Trophoblast cell (in vitro differentiated cells and primary cell): ENCODE data around the gene NECTIN4.

ENCODE experiments used
- DNase-seq, 2 donors: peaks; one replicate each; pipeline ENCODE4 v3.0.0-alpha.2; 2016
- H2AFZ ChIP-seq: 2 replicates; pipeline ENCODE4 v1.6.1; 2013; ENCODE audit warnings: low read length, moderate library complexity, mild to moderate bottlenecking; ENCODE audit not compliant: insufficient read depth, poor library complexity
- H2AK5ac ChIP-seq: 2 replicates; pipeline ENCODE4 v1.6.1; 2013; ENCODE audit warnings: mild to moderate bottlenecking, low read length
- H2BK120ac ChIP-seq: 2 replicates; pipeline ENCODE4 v1.6.1; 2013; ENCODE audit warnings: low read length, mild to moderate bottlenecking, moderate library complexity; ENCODE audit not compliant: insufficient read depth, poor library complexity
- H2BK12ac ChIP-seq: 2 replicates; pipeline ENCODE4 v1.6.1; 2013; ENCODE audit warnings: mild to moderate bottlenecking, low read length, moderate library complexity
- H2BK5ac ChIP-seq: 2 replicates; pipeline ENCODE4 v1.6.1; 2013; ENCODE audit warnings: low read length, low read depth, moderate library complexity, mild to moderate bottlenecking; ENCODE audit not compliant: poor library complexity
- H3K14ac ChIP-seq: 2 replicates; pipeline ENCODE4 v1.6.1; 2013; ENCODE audit warnings: mild to moderate bottlenecking, low read length
- H3K18ac ChIP-seq: 2 replicates; pipeline ENCODE4 v1.6.1; 2013; ENCODE audit warnings: mild to moderate bottlenecking, low read length
- H3K23ac ChIP-seq: 2 replicates; pipeline ENCODE4 v1.6.1; 2013; ENCODE audit warnings: low read length
- H3K27ac ChIP-seq: 2 replicates; pipeline ENCODE4 v1.5.1; 2013; ENCODE audit warnings: low read depth, mild to moderate bottlenecking, inconsistent platforms, low read length, moderate library complexity
- H3K27me3 ChIP-seq: 2 replicates; pipeline ENCODE4 v1.6.1; 2013; ENCODE audit warnings: inconsistent platforms, mild to moderate bottlenecking, low read length, moderate library complexity; ENCODE audit not compliant: insufficient read depth
- H3K36me3 ChIP-seq, 2 experiments: 1 replicate in 1 of 2; 2 replicates in 1 of 2; pipeline ENCODE4 v1.6.1; 2013; ENCODE audit warnings: low read length in 2 of 2, mild to moderate bottlenecking in 2 of 2, moderate library complexity in 1 of 2; ENCODE audit not compliant: insufficient read depth in 2 of 2, control insufficient read depth in 1 of 2
- H3K4ac ChIP-seq: 2 replicates; pipeline ENCODE4 v1.6.1; 2013; ENCODE audit warnings: low read depth, mild to moderate bottlenecking, low read length, moderate library complexity
- H3K4me1 ChIP-seq, 2 experiments: 1 replicate in 1 of 2; 2 replicates in 1 of 2; pipeline ENCODE4 v1.6.1; 2013; ENCODE audit warnings: low read length in 2 of 2, mild to moderate bottlenecking in 2 of 2, moderate library complexity in 1 of 2; ENCODE audit not compliant: insufficient read depth in 2 of 2, control insufficient read depth in 1 of 2
- H3K4me2 ChIP-seq: 2 replicates; pipeline ENCODE4 v1.6.1; 2013; ENCODE audit warnings: inconsistent platforms, mild to moderate bottlenecking, low read length, moderate library complexity
- H3K4me3 ChIP-seq: 2 replicates; pipeline ENCODE4 v1.5.1; 2013; ENCODE audit warnings: mild to moderate bottlenecking, low read depth, low read length, inconsistent platforms
- H3K79me1 ChIP-seq: one replicate; pipeline ENCODE4 v1.6.1; 2013; ENCODE audit warnings: low read length
- H3K79me2 ChIP-seq: 2 replicates; pipeline ENCODE4 v1.6.1; 2013; ENCODE audit warnings: low read length, mild to moderate bottlenecking; ENCODE audit not compliant: control insufficient read depth, insufficient read depth, poor library complexity
- H3K9ac ChIP-seq: 2 replicates; pipeline ENCODE4 v1.6.1; 2013; ENCODE audit warnings: mild to moderate bottlenecking, low read length
- H3K9me3 ChIP-seq: 2 replicates; pipeline ENCODE4 v1.6.1; 2013; ENCODE audit warnings: low read depth, mild to moderate bottlenecking, control low read depth, inconsistent platforms, low read length; ENCODE audit not compliant: insufficient read depth
- H4K12ac ChIP-seq: 2 replicates; pipeline ENCODE4 v1.6.1; 2013; ENCODE audit warnings: low read depth, mild to moderate bottlenecking, low read length, moderate library complexity
- H4K8ac ChIP-seq: 2 replicates; pipeline ENCODE4 v1.6.1; 2013; ENCODE audit warnings: low read depth, mild to moderate bottlenecking, low read length, moderate library complexity
- H4K91ac ChIP-seq: one replicate; pipeline ENCODE4 v1.6.1; 2013; ENCODE audit warnings: low read depth, mild to moderate bottlenecking, low read length, moderate library complexity
- WGBS: extraction: QIAGEN DNeasy Blood & Tissue Kit; methylation state at CpG from one replicate; pipeline ENCODE4 v1.1.7; 2013; ENCODE audit warnings: missing lambda C conversion rate; ENCODE audit not compliant: insufficient read length, insufficient coverage; ENCODE audit errors: extremely low coverage; 5-methylcytosine and 5-hydroxymethylcytosine counted together

Gene NECTIN4

DNA sequence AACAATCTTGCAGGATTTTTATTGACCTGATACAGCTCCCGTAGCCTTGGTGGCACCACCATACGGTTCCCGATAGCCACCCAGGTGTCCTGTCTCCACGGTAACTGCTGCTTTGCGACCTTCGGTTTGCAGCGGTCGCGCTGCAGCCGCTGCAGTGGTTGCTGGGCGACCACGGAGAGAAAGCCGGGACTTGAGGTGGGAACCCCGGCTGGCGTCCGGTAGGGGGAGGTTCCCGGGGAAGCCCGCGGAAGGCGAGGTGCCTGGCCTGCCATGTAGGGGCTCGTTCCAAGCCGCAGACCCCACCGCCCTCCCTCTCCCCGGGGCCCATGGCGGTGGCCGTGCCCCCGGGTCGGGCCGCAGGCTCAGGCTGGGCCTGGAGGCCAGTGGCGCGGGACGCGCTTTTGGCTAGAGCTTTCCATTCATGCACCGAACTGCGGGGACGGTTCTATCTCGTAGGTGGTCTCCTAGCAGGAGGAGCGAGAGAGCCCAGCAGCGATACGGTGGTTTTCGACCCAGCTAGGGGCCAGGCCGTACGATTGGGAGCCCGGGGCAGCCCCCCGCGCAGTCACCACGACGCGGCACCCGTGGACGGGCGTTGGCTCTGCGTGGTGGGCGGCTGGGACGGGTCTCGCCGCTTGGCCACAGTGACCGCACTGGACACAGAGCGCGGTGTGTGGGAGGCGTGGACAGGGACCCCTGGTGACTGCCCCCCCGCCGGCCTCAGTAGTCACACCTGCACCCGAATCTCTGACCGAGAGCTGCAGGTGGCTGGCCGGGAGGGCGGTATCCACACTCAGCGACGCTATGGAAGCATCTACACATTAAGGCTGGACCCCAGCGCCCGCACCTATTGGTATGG is 9.1 kb upstream of the NECTIN4 start, which contains the start of gene KLHDC9:
KLHDC9 (plus strand) TSS at position 152 of the 859 bp plus-strand sequence; CDS start at position 327, 175 bp downstream.
- Histone ChIP-seq H3K79me2 (peaks cover 3% of the 10 kb centered on the region), H2BK5ac (peak within 1 kb of the TSS; percentile 51), H3K4me1 (peaks cover 10 to 11% of the 10 kb centered on the region in 2 experiments), H2AFZ (peak within 1 kb of the TSS; percentile 63), H3K4me3 (peak within 1 kb of the TSS; percentile 87), H3K9ac (peak within 1 kb of the TSS; percentile 82), H2AK5ac (peak within 1 kb of the TSS; percentile 12), H4K8ac (peak within 1 kb of the TSS; percentile 69), H3K14ac (peak within 1 kb of the TSS; percentile 73), H4K12ac (peak within 1 kb of the TSS; percentile 56), H2BK12ac (peak within 1 kb of the TSS; percentile 78), H4K91ac (peak within 1 kb of the TSS; percentile 87), H3K9me3 (no peaks in the 10 kb centered on the region), H3K27ac (peak within 1 kb of the TSS; percentile 1), H3K27me3 (no peaks in the 10 kb centered on the region), H2BK120ac (peak within 1 kb of the TSS; percentile 35), H3K18ac (peak within 1 kb of the TSS; percentile 76), H3K23ac (no peak within 1 kb of the TSS), H3K36me3 (peaks cover 12 to 21% of the 10 kb centered on the region in 2 experiments), H3K79me1 (peaks cover 13% of the 10 kb centered on the region), H3K4me2 (peak within 1 kb of the TSS; percentile 92), H3K4ac (peak within 1 kb of the TSS; percentile 1)
- peak in 1 of 2 donors; percentile 68 for DNase-seq
- WGBS: no CpG with 5 or more reads among the region's 71 CpGs

DNA sequence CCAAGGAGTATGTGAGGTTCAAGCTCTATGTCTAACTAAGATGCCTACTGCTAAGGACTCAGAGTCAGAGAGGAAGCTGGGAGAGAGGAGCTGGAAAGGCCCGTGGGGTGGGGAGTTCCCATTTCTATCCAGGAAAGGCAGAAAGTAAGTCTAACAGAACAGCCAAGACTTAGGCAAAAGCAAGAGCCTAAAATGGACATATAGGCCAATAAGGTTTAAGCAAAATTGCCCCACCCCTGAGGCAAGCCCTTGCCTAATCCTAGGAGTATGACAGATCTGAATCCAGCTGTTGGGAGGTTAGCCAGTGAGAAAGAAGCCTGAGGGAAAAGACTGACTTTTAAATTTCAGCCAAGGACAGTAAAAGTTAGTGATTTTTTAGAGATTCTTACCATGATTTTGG is 7.2 kb upstream of the NECTIN4 start:
- no peak overlapping the region for H3K4me2 ChIP-seq
- WGBS: no CpG with 5 or more reads among the region's 1 CpG
- no peak overlapping the region for H3K4ac ChIP-seq
- H3K79me2 ChIP-seq: peaks cover 3% of the 10 kb centered on the region
- H3K27me3 ChIP-seq: no peaks in the 10 kb centered on the region
- no peak overlapping the region for H3K14ac ChIP-seq
- H2AFZ ChIP-seq: no peak overlapping the region
- peak; percentile 72 to 86 for DNase-seq
- H3K9me3 ChIP-seq: no peaks in the 10 kb centered on the region
- H3K23ac ChIP-seq: no peak overlapping the region
- no peak overlapping the region for H2BK120ac ChIP-seq
- H3K27ac ChIP-seq: no peak overlapping the region
- H2BK5ac ChIP-seq: peak overlapping the region; percentile 13
- no peak overlapping the region for H3K18ac ChIP-seq
- peak overlapping the region; percentile 45 for H2AK5ac ChIP-seq
- H4K12ac ChIP-seq: no peak overlapping the region
- no peak overlapping the region for H4K8ac ChIP-seq
- H3K36me3 ChIP-seq: peaks cover 5 to 12% of the 10 kb centered on the region in 2 experiments
- peaks cover 27 to 29% of the 10 kb centered on the region in 2 experiments for H3K4me1 ChIP-seq
- peaks cover 25% of the 10 kb centered on the region for H3K79me1 ChIP-seq
- no peak overlapping the region for H3K4me3 ChIP-seq
- peak overlapping the region; percentile 63 for H4K91ac ChIP-seq
- peak overlapping the region; percentile 63 for H2BK12ac ChIP-seq
- no peak overlapping the region for H3K9ac ChIP-seq

DNA sequence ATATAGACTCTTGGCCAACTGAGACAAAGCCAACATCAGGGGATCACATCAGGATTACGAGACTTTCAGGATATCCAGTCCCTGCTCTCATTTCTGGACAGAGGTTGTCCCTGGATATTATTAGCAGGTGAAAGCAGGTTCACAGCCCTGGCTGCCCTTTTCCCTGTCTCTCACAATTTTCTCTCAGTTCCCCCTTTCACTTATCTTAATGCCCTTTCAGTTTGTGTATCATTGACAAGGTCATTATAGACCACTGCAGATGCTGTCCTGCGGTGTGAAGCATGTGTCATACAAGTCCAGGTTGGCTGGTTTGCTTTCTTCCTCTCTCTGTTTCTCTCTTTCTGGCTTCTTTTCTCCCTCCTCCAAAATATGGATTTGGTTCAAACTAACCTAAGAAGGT is 6.7 kb upstream of the NECTIN4 start:
- no peak overlapping the region for H3K27ac ChIP-seq
- no peak overlapping the region for H3K23ac ChIP-seq
- no peak overlapping the region for H2AK5ac ChIP-seq
- no peak overlapping the region for H2AFZ ChIP-seq
- peaks cover 2 to 8% of the 10 kb centered on the region in 2 experiments for H3K36me3 ChIP-seq
- no peak overlapping the region for H3K18ac ChIP-seq
- peaks cover 31 to 34% of the 10 kb centered on the region in 2 experiments for H3K4me1 ChIP-seq
- H3K9ac ChIP-seq: no peak overlapping the region
- no CpG with 5 or more reads among the region's 2 CpGs for WGBS
- no peak overlapping the region for H3K14ac ChIP-seq
- no peak overlapping the region for H3K4ac ChIP-seq
- H4K12ac ChIP-seq: no peak overlapping the region
- H4K8ac ChIP-seq: no peak overlapping the region
- H3K4me3 ChIP-seq: no peak overlapping the region
- no peak overlapping the region for H3K4me2 ChIP-seq
- peaks cover 3% of the 10 kb centered on the region for H3K79me2 ChIP-seq
- no peak overlapping the region for H2BK120ac ChIP-seq
- H2BK12ac ChIP-seq: peak overlapping the region; percentile 63
- peak overlapping the region; percentile 63 for H4K91ac ChIP-seq
- no peak for DNase-seq
- H3K9me3 ChIP-seq: no peaks in the 10 kb centered on the region
- no peaks in the 10 kb centered on the region for H3K27me3 ChIP-seq
- peaks cover 29% of the 10 kb centered on the region for H3K79me1 ChIP-seq
- no peak overlapping the region for H2BK5ac ChIP-seq

DNA sequence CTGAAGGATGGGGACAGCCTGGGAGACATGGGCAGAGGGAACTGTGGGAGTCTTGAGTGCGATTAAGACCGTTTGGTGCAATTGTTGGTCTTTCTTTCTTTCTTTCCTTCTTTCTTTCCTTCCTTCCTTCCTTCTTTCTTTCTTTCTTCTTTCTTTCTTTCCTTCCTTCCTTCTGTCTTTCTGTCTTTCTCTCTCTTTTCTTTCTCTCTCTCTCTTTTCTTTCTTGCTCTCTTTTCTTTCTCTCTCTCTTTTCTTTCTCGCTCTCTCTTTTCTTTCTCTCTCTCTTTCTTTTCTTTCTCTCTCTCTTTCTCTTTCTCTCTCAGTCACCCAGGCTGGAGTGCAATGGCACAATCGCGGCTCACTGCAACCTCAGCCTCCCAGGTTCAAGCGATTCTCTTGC is 5.9 kb upstream of the NECTIN4 start:
- WGBS: no CpG with 5 or more reads among the region's 6 CpGs
- peaks cover 2 to 5% of the 10 kb centered on the region in 2 experiments for H3K36me3 ChIP-seq
- peak overlapping the region; percentile 49 for H2AK5ac ChIP-seq
- no peaks in the 10 kb centered on the region for H3K9me3 ChIP-seq
- H3K18ac ChIP-seq: no peak overlapping the region
- H3K4me1 ChIP-seq: peaks cover 31 to 35% of the 10 kb centered on the region in 2 experiments
- H3K23ac ChIP-seq: no peak overlapping the region
- no peak overlapping the region for H3K9ac ChIP-seq
- no peaks in the 10 kb centered on the region for H3K27me3 ChIP-seq
- H3K14ac ChIP-seq: no peak overlapping the region
- peaks cover 29% of the 10 kb centered on the region for H3K79me1 ChIP-seq
- no peak for DNase-seq
- H4K12ac ChIP-seq: no peak overlapping the region
- peak overlapping the region; percentile 53 for H2BK12ac ChIP-seq
- no peak overlapping the region for H3K4ac ChIP-seq
- no peak overlapping the region for H3K4me3 ChIP-seq
- H2BK120ac ChIP-seq: peak overlapping the region; percentile 56
- peaks cover 3% of the 10 kb centered on the region for H3K79me2 ChIP-seq
- no peak overlapping the region for H4K8ac ChIP-seq
- H2BK5ac ChIP-seq: no peak overlapping the region
- no peak overlapping the region for H3K4me2 ChIP-seq
- no peak overlapping the region for H2AFZ ChIP-seq
- H3K27ac ChIP-seq: no peak overlapping the region
- H4K91ac ChIP-seq: peak overlapping the region; percentile 63
